AG09319 (cell line): ENCODE measurements around the gene C1orf141.

Experiments used
- DNase-seq: peaks from one replicate; pipeline ENCODE4 v3.0.0-alpha.2; 2010; ENCODE audit warnings: low read depth; ENCODE audit errors: extremely low read depth
- CTCF ChIP-seq: IDR thresholded peaks from 2 replicates; pipeline ENCODE4 v1.5.1; 2011; ENCODE audit warnings: low read depth, mild to moderate bottlenecking, inconsistent platforms, low read length, moderate library complexity

C1orf141 gene

GRCh38 chr1:67110352-67110751, 24.4 kb downstream of the C1orf141 start:
- DNase-seq: no peak
- TF ChIP-seq CTCF: no peak

- no peak for DNase-seq
These were observed 29.3 kb downstream of the C1orf141 start for GRCh38 chr1:67105508-67105907.

GRCh38 chr1:67103548-67103947, 31.2 kb downstream of the C1orf141 start:
- DNase-seq: no peak
- no peak for TF ChIP-seq CTCF

More at GRCh38 chr1:67105508-67105907, 29.3 kb downstream of the C1orf141 start:
- no peak for TF ChIP-seq CTCF

GRCh38 chr1:67100833-67101232, 33.9 kb downstream of the C1orf141 start:
- DNase-seq: no peak
- TF ChIP-seq CTCF: no peak

GRCh38 chr1:67097305-67097704, 37.5 kb downstream of the C1orf141 start:
- no peak for TF ChIP-seq CTCF
- no peak for DNase-seq

- DNase-seq: no peak
- TF ChIP-seq CTCF: no peak
These were observed 40.6 kb downstream of the C1orf141 start for GRCh38 chr1:67094191-67094590.

- TF ChIP-seq CTCF: no peak
- no peak for DNase-seq
These were observed 45.0 kb downstream of the C1orf141 start for GRCh38 chr1:67089685-67090208.
